Sigmoid colon (tissue), 4 donors: ENCODE measurements around the gene ARHGAP40.

ENCODE experiments used
- CTCF ChIP-seq, 4 experiments: fragments of 450-650 bp in 3 of 4; fragments of 200-600 bp in 1 of 4; IDR thresholded peaks; one replicate each; pipeline ENCODE4 v1.5.1; 2016 to 2019; ENCODE audit warnings: antibody characterized with exemption in 4 of 4, mild to moderate bottlenecking in 3 of 4, moderate library complexity in 2 of 4
- POLR2AphosphoS5 ChIP-seq, 4 donors: sonication (generic); formaldehyde crosslinking; IDR thresholded peaks; one replicate each; pipeline ENCODE4 v1.6.1; 2017; ENCODE audit warnings: antibody characterized with exemption in 4 of 4

GRCh38 chr20:38624084-38624483 lies 22.5 kb downstream of the ARHGAP40 start:
- TF ChIP-seq CTCF (IDR thresholded peaks at IDR 0.05) (no peak), POLR2AphosphoS5 (IDR thresholded peaks at IDR 0.05) (no peak)
